Vagina (tissue), 2 donors: ENCODE results near the gene NYNRIN. TPM values are rescaled to one million over a fixed set of nuclear protein-coding genes. Genes with fewer than 3 reads are reported as not detected.

Source experiments
- DNase-seq, 2 donors: peaks; one replicate each; pipeline ENCODE4 v3.0.0-alpha.2; 2017; ENCODE audit errors: extremely low spot score in 2 of 2
- H3K27ac ChIP-seq: fragments of 200-600 bp; sonication (generic); one replicate; pipeline ENCODE4 v1.5.1; 2019
- H3K27me3 ChIP-seq: fragments of 200-600 bp; sonication (generic); one replicate; pipeline ENCODE4 v1.5.1; 2019
- H3K36me3 ChIP-seq, 2 donors: fragments of 200-600 bp; sonication (generic); one replicate each; pipeline ENCODE4 v1.5.1; 2017 to 2019
- H3K4me1 ChIP-seq: fragments of 200-600 bp; sonication (generic); one replicate; pipeline ENCODE4 v1.5.1; 2019
- H3K4me3 ChIP-seq, 2 donors: fragments of 200-600 bp; sonication (generic); 1 replicate in 1 of 2; 2 replicates in 1 of 2; pipeline ENCODE4 v1.5.1; 2016 to 2019
- H3K9me3 ChIP-seq: fragments of 200-600 bp; sonication (generic); one replicate; pipeline ENCODE4 v1.5.1; 2019
- CTCF ChIP-seq, 3 experiments: fragments of 450-650 bp in 2 of 3; fragments of 200-600 bp in 1 of 3; sonication (generic) in 1 of 3; IDR thresholded peaks; one replicate each; pipeline ENCODE4 v1.5.1; 2017 to 2019; ENCODE audit warnings: antibody characterized with exemption in 3 of 3, mild to moderate bottlenecking in 2 of 3, moderate library complexity in 2 of 3
- POLR2A ChIP-seq, 2 donors: fragments of 450-650 bp; IDR thresholded peaks; one replicate each; pipeline ENCODE4 v1.6.1; 2017; ENCODE audit warnings: antibody characterized with exemption in 2 of 2, mild to moderate bottlenecking in 2 of 2, moderate library complexity in 2 of 2
- POLR2AphosphoS5 ChIP-seq, 2 donors: sonication (generic); formaldehyde crosslinking; IDR thresholded peaks; one replicate each; pipeline ENCODE4 v1.9.0; 2017; ENCODE audit warnings: antibody characterized with exemption in 2 of 2, mild to moderate bottlenecking in 2 of 2, low read depth in 1 of 2; ENCODE audit not compliant: insufficient read depth in 1 of 2
- intact Hi-C: fragments of 100-400 bp; cut with DNase I; formaldehyde crosslinking; loops from one replicate; pipeline ENCODE4 v1.15.1; 2023
- total RNA-seq: library from RNA; depleted of rRNA; stranded (reverse); fragments of >200 nt; gene quantifications from one replicate; pipeline ENCODE4 v1.2.3, GENCODE V29; 2016

Gene NYNRIN
- total RNA-seq, 1 donor from 2014 or later: 14.7 TPM

- H3K36me3 ChIP-seq: peaks cover 0 to 23% of the 10 kb centered on the region in 2 donors
- H3K9me3 ChIP-seq: no peaks in the 10 kb centered on the region
- no peaks in the 10 kb centered on the region for H3K27me3 ChIP-seq
- H3K4me1 ChIP-seq: peaks cover 64% of the 10 kb centered on the region
- peak; percentile 90 to 94 for DNase-seq
- TF ChIP-seq POLR2A (IDR thresholded peaks at IDR 0.05): no peak
- no peak for TF ChIP-seq CTCF (IDR thresholded peaks at IDR 0.05)
- TF ChIP-seq POLR2AphosphoS5 (IDR thresholded peaks at IDR 0.05; ENCODE audit: insufficient read depth in 1 of 2, low read depth in 1 of 2): no peak
- peak overlapping the region; percentile 72 to 93 for H3K4me3 ChIP-seq
- peak overlapping the region; percentile 92 for H3K27ac ChIP-seq
- intact Hi-C loops: loop anchor here (2.0 to 5.0 kb wide), 2 partner anchors 63 to 188 kb away; partner anchors contain the start of gene TINF2
These were observed 31.4 kb downstream of the NYNRIN start for GRCh38 chr14:24430143-24430681.

- TF ChIP-seq CTCF (IDR thresholded peaks at IDR 0.05) (no peak), POLR2AphosphoS5 (IDR thresholded peaks at IDR 0.05; ENCODE audit: insufficient read depth in 1 of 2, low read depth in 1 of 2) (peak in 1 of 2 donors; percentile 58)
- peak overlapping the region; percentile 92 for H3K27ac ChIP-seq
- H3K36me3 ChIP-seq: peaks cover 0 to 23% of the 10 kb centered on the region in 2 donors
- DNase-seq: peak; percentile 82 to 94
- peak overlapping the region; percentile 72 to 93 for H3K4me3 ChIP-seq
- H3K4me1 ChIP-seq: peaks cover 58% of the 10 kb centered on the region
- no peaks in the 10 kb centered on the region for H3K27me3 ChIP-seq
- H3K9me3 ChIP-seq: no peaks in the 10 kb centered on the region
- intact Hi-C loops: loop anchor here (2.0 to 5.0 kb wide), 2 partner anchors 64 to 189 kb away; partner anchors contain the start of gene TINF2
These were observed 32.1 kb downstream of the NYNRIN start for GRCh38 chr14:24430682-24431568.

GRCh38 chr14:24431569-24432258, 32.9 kb downstream of the NYNRIN start:
- H3K36me3 ChIP-seq: peaks cover 0 to 31% of the 10 kb centered on the region in 2 donors
- TF ChIP-seq CTCF (IDR thresholded peaks at IDR 0.05) (peak; percentile 59 to 96 (median 96)), POLR2A (IDR thresholded peaks at IDR 0.05) (no peak), POLR2AphosphoS5 (IDR thresholded peaks at IDR 0.05; ENCODE audit: insufficient read depth in 1 of 2, low read depth in 1 of 2) (peak; percentile 61 to 64)
- H3K9me3 ChIP-seq: no peaks in the 10 kb centered on the region
- intact Hi-C loops: loop anchor here (2.0 to 5.0 kb wide), 3 partner anchors 65 to 189 kb away; partner anchors contain the start of gene TINF2
- H3K27ac ChIP-seq: peak overlapping the region; percentile 92
- H3K27me3 ChIP-seq: no peaks in the 10 kb centered on the region
- peaks cover 61% of the 10 kb centered on the region for H3K4me1 ChIP-seq
- H3K4me3 ChIP-seq: peak overlapping the region; percentile 72 to 93
- peak; percentile 89 to 96 for DNase-seq

- H3K36me3 ChIP-seq: peaks cover 0 to 38% of the 10 kb centered on the region in 2 donors
- intact Hi-C loops: loop anchor here (2.0 to 5.0 kb wide), 2 partner anchors 100 to 190 kb away; partner anchors contain the start of gene TINF2
- TF ChIP-seq POLR2A (IDR thresholded peaks at IDR 0.05) (no peak), POLR2AphosphoS5 (IDR thresholded peaks at IDR 0.05; ENCODE audit: insufficient read depth in 1 of 2, low read depth in 1 of 2) (no peak), CTCF (IDR thresholded peaks at IDR 0.05) (no peak)
- H3K27ac ChIP-seq: peak overlapping the region; percentile 92
- no peaks in the 10 kb centered on the region for H3K27me3 ChIP-seq
- peaks cover 62% of the 10 kb centered on the region for H3K4me1 ChIP-seq
- H3K9me3 ChIP-seq: no peaks in the 10 kb centered on the region
- peak; percentile 77 to 88 for DNase-seq
- H3K4me3 ChIP-seq: peak overlapping the region; percentile 2 to 93
These were observed 33.7 kb downstream of the NYNRIN start for GRCh38 chr14:24432259-24433131.
